B cell (primary cell): Measurements from ENCODE around the gene TANGO6. TPM values are rescaled to one million over a fixed set of nuclear protein-coding genes. Genes with fewer than 3 reads are reported as not detected.

Source experiments
- ATAC-seq: fragments of 200-7000 bp; cut with Tn5 transposase; one replicate; pipeline ENCODE4 v1.10.0; 2021; ENCODE audit warnings: low read depth, mild to moderate bottlenecking, moderate number of reproducible peaks, moderate library complexity
- CTCF ChIA-PET: fragments of 350-600 bp; sonication (Branson Sonifier 250); formaldehyde crosslinking; loops from one replicate; lab custom pipeline; 2021; ENCODE audit warnings: antibody characterized with exemption, inconsistent platforms; lab: Charles Lee
- POLR2A ChIA-PET: fragments of 350-600 bp; sonication (Branson Sonifier 250); formaldehyde crosslinking; loops from one replicate; lab custom pipeline; 2021; ENCODE audit warnings: antibody characterized with exemption; lab: Charles Lee
- DNase-seq: peaks from one replicate; pipeline ENCODE4 v3.0.0; 2013
- H2AFZ ChIP-seq: 2 replicates; pipeline ENCODE4 v1.6.1; 2012; ENCODE audit warnings: mild to moderate bottlenecking, low read depth, low read length; ENCODE audit not compliant: insufficient read depth, poor library complexity, severe bottlenecking
- H3K27ac ChIP-seq, 2 donors: 1 replicate in 1 of 2; 2 replicates in 1 of 2; pipeline ENCODE4 v1.5.1; 2012 to 2013; ENCODE audit warnings: low read length in 2 of 2, mild to moderate bottlenecking in 2 of 2, moderate library complexity in 1 of 2
- H3K27me3 ChIP-seq, 4 experiments: fragments of 200-600 bp in 1 of 4; sonication (generic) in 1 of 4; replicated peaks in 1 of 4; 1 replicate in 2 of 4; 2 replicates in 2 of 4; pipeline versions ENCODE4 v1.6.1 to v1.7.0; 2013 to 2016; ENCODE audit warnings: low read length in 3 of 4, mild to moderate bottlenecking in 2 of 4, mixed read lengths in 1 of 4, moderate library complexity in 1 of 4; ENCODE audit not compliant: insufficient read depth in 4 of 4, control insufficient read depth in 3 of 4; ENCODE audit errors: control extremely low read depth in 1 of 4
- H3K36me3 ChIP-seq, 2 experiments: replicated peaks in 1 of 2; 1 replicate in 1 of 2; 2 replicates in 1 of 2; pipeline versions ENCODE4 v1.6.1 to v1.7.1; 2013; ENCODE audit warnings: low read length in 1 of 2; ENCODE audit not compliant: insufficient read depth in 2 of 2, control insufficient read depth in 1 of 2; ENCODE audit errors: control extremely low read depth in 1 of 2, extremely low read depth in 1 of 2
- H3K4me1 ChIP-seq, 2 donors: fragments of 200-600 bp in 1 of 2; sonication (generic) in 1 of 2; 1 replicate in 1 of 2; 2 replicates in 1 of 2; pipeline versions ENCODE4 v1.5.1 to v1.6.1; 2013 to 2017; ENCODE audit warnings: low read length in 2 of 2; ENCODE audit not compliant: control insufficient read depth in 2 of 2, insufficient read depth in 2 of 2
- H3K4me2 ChIP-seq: replicated peaks from 2 replicates; pipeline ENCODE3; 2012; ENCODE audit warnings: mild to moderate bottlenecking, low read depth, low read length; ENCODE audit not compliant: poor library complexity, severe bottlenecking
- H3K4me3 ChIP-seq, 5 experiments: fragments of 200-600 bp in 1 of 5; sonication (generic) in 1 of 5; 1 replicate in 3 of 5; 2 replicates in 2 of 5; pipeline versions ENCODE4 v1.5.1 to v1.7.0; 2011 to 2016; ENCODE audit warnings: low read length in 4 of 5, mild to moderate bottlenecking in 4 of 5, low read depth in 2 of 5, control low read depth in 1 of 5, moderate library complexity in 1 of 5; ENCODE audit not compliant: insufficient read depth in 1 of 5; ENCODE audit errors: control extremely low read depth in 1 of 5, extremely low read depth in 1 of 5
- H3K79me2 ChIP-seq: fragments of 200-600 bp; sonication (generic); one replicate; pipeline ENCODE4 v1.6.0; 2016; ENCODE audit warnings: low read length; ENCODE audit not compliant: control insufficient read depth, insufficient read depth
- H3K9ac ChIP-seq: fragments of 200-600 bp; sonication (generic); 2 replicates; pipeline ENCODE4 v1.6.1; 2017; ENCODE audit warnings: mild to moderate bottlenecking, low read length, moderate library complexity
- H3K9me3 ChIP-seq, 3 donors: one replicate each; pipeline versions ENCODE4 v1.6.1 to v1.7.1; 2013; ENCODE audit warnings: low read length in 2 of 3; ENCODE audit not compliant: control insufficient read depth in 2 of 3, insufficient read depth in 1 of 3; ENCODE audit errors: control extremely low read depth in 1 of 3
- H4K20me1 ChIP-seq: 2 replicates; pipeline ENCODE4 v1.6.0; 2012; ENCODE audit warnings: mild to moderate bottlenecking, low read length; ENCODE audit not compliant: insufficient read depth, control insufficient read depth, poor library complexity, severe bottlenecking
- H3K27ac Mint-ChIP-seq: one replicate; pipeline ENCODE4 v1.8.0; 2021; ENCODE audit warnings: mixed read lengths
- H3K27me3 Mint-ChIP-seq: one replicate; pipeline ENCODE4 v1.8.0; 2021; ENCODE audit warnings: mixed read lengths
- H3K4me1 Mint-ChIP-seq: one replicate; pipeline ENCODE4 v1.8.0; 2021; ENCODE audit warnings: mixed read lengths
- H3K4me3 Mint-ChIP-seq: one replicate; pipeline ENCODE4 v1.8.0; 2021; ENCODE audit warnings: mixed read lengths
- H3K9me3 Mint-ChIP-seq: one replicate; pipeline ENCODE4 v1.8.0; 2022; ENCODE audit warnings: mixed read lengths; ENCODE audit not compliant: insufficient read depth
- CTCF ChIP-seq: fragments of 200-600 bp; IDR thresholded peaks from one replicate; pipeline ENCODE4 v1.8.0; 2022; ENCODE audit warnings: antibody characterized with exemption, mild to moderate bottlenecking
- EZH2 ChIP-seq: IDR thresholded peaks from 2 replicates; pipeline ENCODE4 v1.6.1; 2012; ENCODE audit warnings: borderline replicate concordance, low read depth, mild to moderate bottlenecking, moderate library complexity, low read length; ENCODE audit not compliant: insufficient read depth, poor library complexity, severe bottlenecking
- WGBS: methylation state at CpG from one replicate; pipeline ENCODE4 v1.1.5; 2013; ENCODE audit warnings: missing lambda C conversion rate; ENCODE audit not compliant: insufficient coverage; 5-methylcytosine and 5-hydroxymethylcytosine counted together
- intact Hi-C: fragments of 100-400 bp; cut with micrococcal nuclease; formaldehyde crosslinking; loops from one replicate; pipeline ENCODE4 v1.10.0; 2022
- polyA plus RNA-seq: library from polyadenylated mRNA; depleted of rRNA; stranded (reverse); fragments of >200 nt; gene quantifications from 2 replicates; pipeline ENCODE4 v1.2.3, GENCODE V29; 2012
- total RNA-seq, 2 donors: library from RNA; stranded (reverse); fragments of 120-200 nt in 1 of 2; gene quantifications; 1 replicate in 1 of 2; 2 replicates in 1 of 2; pipeline versions ENCODE4 v1.2.3 to v1.2.4, GENCODE V29; 2013 to 2022

TANGO6 gene
- total and polyA plus RNA-seq, 2 donors (not counting 1 experiment from before 2014, with no cell fraction given) = 8.0 to 42.8 TPM

DNA sequence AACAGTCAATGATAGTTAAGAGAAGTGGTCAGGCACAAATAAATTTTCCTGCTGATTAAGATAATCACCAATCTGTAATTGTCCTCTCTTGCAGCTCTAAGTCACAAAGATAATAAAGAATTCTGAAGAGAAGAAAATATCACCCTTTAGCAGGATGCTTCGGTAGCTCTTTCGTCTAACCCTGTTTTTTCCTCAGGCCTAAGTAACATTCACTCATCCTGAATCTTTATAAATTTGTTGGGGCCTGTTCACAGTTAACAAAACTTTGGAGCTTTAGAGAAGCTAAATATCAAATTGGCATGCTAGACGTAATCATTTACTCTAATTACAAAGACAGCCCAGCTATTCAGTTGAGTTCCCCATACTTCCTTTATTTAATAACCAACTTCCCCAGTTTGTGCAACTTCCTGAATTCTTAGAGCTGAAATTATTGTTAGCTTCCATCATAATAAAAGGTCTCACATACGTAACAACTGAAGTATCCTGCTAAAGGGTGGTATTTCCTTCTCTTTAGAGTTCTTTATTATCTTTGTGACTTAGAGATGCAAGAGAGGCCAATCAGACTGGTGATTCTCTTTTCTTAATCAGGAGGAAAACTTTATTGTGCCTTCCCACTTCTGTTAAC, 118.6 kb downstream of the TANGO6 start:
- no peaks in the 10 kb centered on the region for H3K79me2 ChIP-seq
- no peak for ATAC-seq
- H3K4me3 ChIP-seq = no peak overlapping the region
- no peak for TF ChIP-seq CTCF
- TF ChIP-seq EZH2 = no peak
- Mint-ChIP-seq H3K4me1 (no peaks in the 10 kb centered on the region), H3K4me3 (no peak overlapping the region), H3K27me3 (no peaks in the 10 kb centered on the region), H3K27ac (no peak overlapping the region), H3K9me3 (no peaks in the 10 kb centered on the region)
- H3K27ac ChIP-seq = no peak overlapping the region
- no peak for DNase-seq
- H4K20me1 ChIP-seq = no peaks in the 10 kb centered on the region
- peaks cover 0 to 4% (median 0%) of the 10 kb centered on the region in 3 donors for H3K9me3 ChIP-seq
- intact Hi-C loops = no loop called here
- WGBS = no CpG with 5 or more reads among the region's 4 CpGs
- no peaks in the 10 kb centered on the region for H3K4me1 ChIP-seq
- no peak overlapping the region for H2AFZ ChIP-seq
- H3K9ac ChIP-seq = no peak overlapping the region
- CTCF ChIA-PET = no interaction called here
- no peaks in the 10 kb centered on the region for H3K27me3 ChIP-seq
- no peak overlapping the region for H3K4me2 ChIP-seq
- POLR2A ChIA-PET = no interaction called here
- no peaks in the 10 kb centered on the region for H3K36me3 ChIP-seq

- ATAC-seq (no peak), DNase-seq (no peak)
- H3K27me3 Mint-ChIP-seq = no peaks in the 10 kb centered on the region
- CTCF ChIA-PET = no interaction called here
- no peak overlapping the region for H3K4me3 Mint-ChIP-seq
- Histone ChIP-seq H2AFZ (no peak overlapping the region), H3K4me2 (no peak overlapping the region), H3K27ac (no peak overlapping the region), H3K9me3 (no peaks in the 10 kb centered on the region), H3K79me2 (no peaks in the 10 kb centered on the region), H3K4me1 (no peaks in the 10 kb centered on the region), H4K20me1 (no peaks in the 10 kb centered on the region), H3K27me3 (no peaks in the 10 kb centered on the region), H3K9ac (no peak overlapping the region), H3K4me3 (no peak overlapping the region), H3K36me3 (peaks cover 0 to 10% of the 10 kb centered on the region in 2 experiments)
- intact Hi-C loops = no loop called here
- H3K4me1 Mint-ChIP-seq = no peaks in the 10 kb centered on the region
- TF ChIP-seq CTCF = no peak
- TF ChIP-seq EZH2 = no peak
- no peaks in the 10 kb centered on the region for H3K9me3 Mint-ChIP-seq
- no peak overlapping the region for H3K27ac Mint-ChIP-seq
- POLR2A ChIA-PET = no interaction called here
- 100% methylated on average over 1 of the region's 2 CpGs for WGBS
These were observed 126.0 kb downstream of the TANGO6 start for GRCh38 chr16:68969338-68969737.
